GM19099 (cell line): Measurements from ENCODE around the gene OVCH1.

ENCODE experiments used
- POLR2A ChIP-seq: IDR thresholded peaks from 3 replicates; pipeline ENCODE4 v1.6.1; 2011; ENCODE audit warnings: low read depth; ENCODE audit not compliant: insufficient read length; ENCODE audit errors: extremely low read depth

The OVCH1 gene

GRCh38 chr12:29395356-29395755, 102.1 kb downstream of the OVCH1 start:
- no peak for TF ChIP-seq POLR2A

GRCh38 chr12:29389295-29389919, 108.1 kb downstream of the OVCH1 start:
- no peak for TF ChIP-seq POLR2A

- no peak for TF ChIP-seq POLR2A
Measured at GRCh38 chr12:29382251-29382650, 115.2 kb downstream of the OVCH1 start.

- TF ChIP-seq POLR2A = peak; percentile 75
Measured at GRCh38 chr12:29380536-29381523, 116.7 kb downstream of the OVCH1 start, which contains the start of gene ERGIC2. Gene ERGIC2, minus strand, starts transcription at chr12:29381172. Its CDS starts 9,539 bp downstream, at chr12:29371633.
